NCI-H774 (cell line): ENCODE data around the gene MRPL34.
A peak's percentile ranks its signal among the peaks of the same experiment; 100 is the strongest.

Experiments
- DNase-seq: peaks from one replicate; lab custom pipeline; 2025; lab: John Stamatoyannopoulos, UW

The MRPL34 gene

DNA sequence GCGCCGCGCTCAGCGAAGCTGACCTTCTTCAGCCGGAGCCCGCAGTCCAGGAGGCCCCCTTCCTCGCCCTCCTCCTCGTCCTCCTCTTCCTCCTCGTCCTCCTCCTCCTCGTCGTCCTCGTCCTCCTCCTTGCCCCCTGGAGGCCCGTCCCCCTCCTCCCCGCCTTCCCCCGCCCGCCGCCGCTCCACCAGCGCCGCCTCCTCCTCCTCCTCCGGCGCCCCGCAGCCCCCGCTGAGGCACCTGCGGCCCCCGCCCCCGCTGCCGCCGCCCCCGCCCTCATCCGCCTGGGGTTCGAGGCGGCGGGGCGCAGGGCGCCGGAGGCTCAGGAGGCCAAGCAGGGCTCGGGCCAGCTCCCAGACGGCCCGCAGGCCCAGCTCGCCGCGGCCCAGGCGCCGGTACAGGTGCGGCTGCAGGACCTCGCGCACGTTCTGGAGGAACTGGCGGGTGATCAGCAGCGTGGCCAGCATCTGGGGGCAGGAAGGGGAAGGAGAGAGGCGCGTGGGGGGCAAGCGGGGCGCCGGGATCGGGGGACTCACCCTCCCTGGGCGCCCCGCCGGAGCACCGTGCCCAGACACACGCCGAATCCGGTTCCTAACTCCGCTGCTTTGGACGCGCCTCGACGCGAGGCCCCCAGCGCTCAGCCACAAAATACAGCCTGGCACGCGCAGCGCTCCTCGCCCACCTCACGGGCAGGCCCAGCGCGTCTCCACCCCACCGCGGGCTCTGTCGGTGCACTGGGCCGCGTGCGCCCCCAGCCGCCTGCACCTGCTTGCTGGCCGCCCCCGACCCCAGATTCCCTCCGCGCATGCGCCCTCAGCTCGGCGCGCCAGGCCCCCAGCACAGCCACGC lies 23.1 kb downstream of the MRPL34 start:
- no peak for DNase-seq

- no peak for DNase-seq
Observed at GRCh38 chr19:17329366-17330261, 23.9 kb downstream of the MRPL34 start.

DNA sequence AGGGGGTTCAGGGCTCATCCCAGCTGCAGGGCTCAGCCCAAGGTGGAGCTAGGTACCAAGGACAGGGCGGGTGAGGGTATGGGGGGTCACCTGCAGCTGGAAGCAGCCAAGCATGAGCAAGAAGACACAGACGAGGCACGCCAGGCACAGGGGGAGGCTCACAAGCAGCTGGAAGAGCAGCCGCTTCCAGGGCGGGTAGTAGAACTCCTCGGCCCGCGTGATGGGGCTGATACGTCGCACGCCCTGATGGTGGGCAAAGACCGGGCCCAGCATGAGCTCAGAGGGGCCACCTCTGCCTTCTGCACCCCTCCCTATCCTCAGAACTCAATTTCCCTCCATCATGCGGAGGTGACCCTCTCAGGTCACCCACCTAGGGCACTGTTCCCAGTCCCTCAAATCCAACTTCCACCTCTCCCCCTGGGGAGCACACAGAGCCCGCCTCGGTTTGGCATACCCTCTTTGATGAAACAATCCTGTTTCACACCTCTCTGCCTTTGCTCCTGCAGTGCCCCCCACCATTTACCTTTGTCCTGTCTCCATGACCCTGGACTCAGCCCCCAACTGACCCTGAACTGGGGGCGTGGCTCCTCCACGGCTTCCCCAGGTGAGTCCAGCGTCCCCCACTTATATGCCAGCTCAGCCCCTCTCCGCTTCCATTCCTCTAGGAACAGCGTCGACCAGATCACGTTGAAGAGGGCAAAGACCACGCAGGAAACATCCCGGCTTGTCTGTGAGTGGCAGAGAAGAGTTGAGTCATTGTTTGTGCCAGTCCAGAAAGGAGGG lies 24.8 kb downstream of the MRPL34 start:
- no peak for DNase-seq

GRCh38 chr19:17331045-17331558 lies 25.4 kb downstream of the MRPL34 start:
- peak; percentile 10 for DNase-seq

DNA sequence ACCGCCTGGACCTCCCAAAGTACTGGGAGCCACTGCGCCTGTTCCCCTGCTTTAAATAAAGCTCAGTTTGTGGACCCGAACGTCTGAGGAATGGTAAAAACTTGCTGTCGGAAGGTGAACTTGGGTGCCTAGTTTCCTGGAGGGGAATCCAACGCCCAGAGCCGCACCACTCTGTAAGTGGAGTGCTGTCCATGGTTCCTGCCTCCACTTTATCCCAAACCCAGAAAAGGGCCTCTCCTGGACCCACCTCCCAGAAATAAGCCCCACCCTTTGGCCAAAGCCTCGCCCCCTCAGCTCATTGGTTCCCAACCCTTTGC lies 26.6 kb downstream of the MRPL34 start:
- no peak for DNase-seq

GRCh38 chr19:17332677-17333581 lies 27.3 kb downstream of the MRPL34 start:
- DNase-seq = peak; percentile 16

GRCh38 chr19:17333611-17334413 lies 28.1 kb downstream of the MRPL34 start:
- DNase-seq = no peak

GRCh38 chr19:17334414-17335409 lies 29.0 kb downstream of the MRPL34 start, which contains the start of gene ANO8:
TSS of gene ANO8 (minus strand) at chr19:17334855. CDS start at chr19:17334670, 185 bp downstream.
- DNase-seq = peak; percentile 97

DNA sequence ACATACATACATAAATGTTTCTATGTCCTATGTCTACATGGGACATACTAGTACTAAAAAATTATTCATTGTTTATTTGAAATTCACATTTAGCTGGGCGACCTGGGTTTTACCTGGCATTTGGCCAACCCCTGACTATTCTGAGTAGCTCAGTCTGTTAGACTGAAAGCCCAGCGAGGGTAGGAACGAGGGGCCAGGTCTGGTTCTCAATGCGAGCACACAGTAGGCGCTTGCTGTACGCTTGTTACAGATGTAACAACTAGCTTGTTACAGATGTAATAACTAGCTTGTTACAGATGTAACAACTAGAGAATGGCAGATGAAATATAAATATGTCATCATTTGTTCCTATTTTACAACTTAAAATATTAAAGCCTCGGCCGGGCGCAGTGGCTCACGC lies 29.9 kb downstream of the MRPL34 start:
- no peak for DNase-seq

GRCh38 chr19:17336872-17337674 lies 31.4 kb downstream of the MRPL34 start, which contains the start of gene GTPBP3:
TSS of gene GTPBP3 (plus strand) at chr19:17337553. CDS start at chr19:17337612, 59 bp downstream.
- DNase-seq = peak; percentile 97

- no peak for DNase-seq
Observed at GRCh38 chr19:17337675-17338432, 32.2 kb downstream of the MRPL34 start.

GRCh38 chr19:17338433-17339078 lies 32.9 kb downstream of the MRPL34 start:
- DNase-seq = no peak

- no peak for DNase-seq
Observed at GRCh38 chr19:17339088-17339741, 33.5 kb downstream of the MRPL34 start.

DNA sequence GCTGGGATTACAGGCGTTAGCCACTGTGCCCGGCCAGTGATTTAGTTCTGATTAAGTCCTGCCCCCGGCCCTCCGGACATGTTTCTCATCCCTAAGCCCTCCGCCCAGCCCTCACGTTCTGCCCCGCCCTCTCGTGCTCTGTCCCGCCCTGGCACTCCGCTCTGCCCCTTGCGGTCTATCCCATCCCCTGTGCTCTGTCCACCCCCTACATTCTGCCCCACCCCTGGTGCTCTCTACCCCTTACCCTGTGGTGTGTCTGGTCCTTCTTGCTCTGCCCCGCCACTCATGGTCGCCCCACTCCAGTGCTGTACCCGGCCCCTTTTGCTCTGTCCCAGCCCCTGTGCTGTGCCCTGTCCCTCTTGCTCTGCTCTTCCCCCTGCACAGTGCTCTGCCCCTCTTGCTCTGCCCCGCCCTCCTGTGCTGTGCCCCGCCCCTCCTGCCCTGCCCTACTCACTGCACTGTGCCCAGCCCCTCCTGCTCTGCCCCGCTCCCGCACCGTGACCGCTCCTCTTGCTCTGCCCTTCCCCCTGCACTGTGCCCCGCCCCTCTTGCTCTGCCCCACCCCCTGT lies 34.7 kb downstream of the MRPL34 start:
- DNase-seq = no peak

GRCh38 chr19:17340871-17341357 lies 35.2 kb downstream of the MRPL34 start:
- no peak for DNase-seq
